Hepatic stellate cell (primary cell): Measurements from ENCODE around the gene CYP1A2.
A peak's percentile ranks its signal among the peaks of the same experiment; 100 is the strongest.
"Not testable (repeated sequence)": the region's sequence is repeated elsewhere in the genome, so short reads cannot be mapped to it uniquely, and the experiment has no call there.

Source experiments
- DNase-seq: peaks from one replicate; pipeline ENCODE4 v3.0.0; 2011; ENCODE audit warnings: low spot score

CYP1A2 gene

GRCh38 chr15:74748322-74748946, at the start of gene CYP1A2:
Gene CYP1A2 (plus strand): TSS chr15:74748845. CDS start chr15:74749739, 894 bp downstream.
- no peak for DNase-seq

DNA sequence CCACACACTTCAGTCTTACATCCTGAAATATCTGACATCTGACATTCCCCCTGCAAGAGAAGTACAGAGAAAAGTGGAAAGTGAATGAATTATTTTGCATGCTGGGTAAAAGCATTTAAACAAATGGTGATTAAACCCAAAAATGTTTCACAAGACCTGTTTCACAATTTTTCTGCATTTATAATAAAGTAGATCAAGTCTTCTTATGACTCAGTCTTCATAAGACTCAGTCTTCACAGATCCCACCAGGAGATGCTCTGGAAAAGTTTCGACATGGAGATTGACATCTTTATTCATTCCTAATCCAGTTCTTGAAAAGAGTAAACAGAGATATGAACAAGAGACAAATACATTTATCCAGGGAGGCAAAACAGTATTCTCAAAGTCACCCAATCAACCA, 39.6 kb upstream of the CYP1A2 start:
- no peak for DNase-seq

GRCh38 chr15:74709892-74710291, 38.8 kb upstream of the CYP1A2 start:
- no peak for DNase-seq

DNA sequence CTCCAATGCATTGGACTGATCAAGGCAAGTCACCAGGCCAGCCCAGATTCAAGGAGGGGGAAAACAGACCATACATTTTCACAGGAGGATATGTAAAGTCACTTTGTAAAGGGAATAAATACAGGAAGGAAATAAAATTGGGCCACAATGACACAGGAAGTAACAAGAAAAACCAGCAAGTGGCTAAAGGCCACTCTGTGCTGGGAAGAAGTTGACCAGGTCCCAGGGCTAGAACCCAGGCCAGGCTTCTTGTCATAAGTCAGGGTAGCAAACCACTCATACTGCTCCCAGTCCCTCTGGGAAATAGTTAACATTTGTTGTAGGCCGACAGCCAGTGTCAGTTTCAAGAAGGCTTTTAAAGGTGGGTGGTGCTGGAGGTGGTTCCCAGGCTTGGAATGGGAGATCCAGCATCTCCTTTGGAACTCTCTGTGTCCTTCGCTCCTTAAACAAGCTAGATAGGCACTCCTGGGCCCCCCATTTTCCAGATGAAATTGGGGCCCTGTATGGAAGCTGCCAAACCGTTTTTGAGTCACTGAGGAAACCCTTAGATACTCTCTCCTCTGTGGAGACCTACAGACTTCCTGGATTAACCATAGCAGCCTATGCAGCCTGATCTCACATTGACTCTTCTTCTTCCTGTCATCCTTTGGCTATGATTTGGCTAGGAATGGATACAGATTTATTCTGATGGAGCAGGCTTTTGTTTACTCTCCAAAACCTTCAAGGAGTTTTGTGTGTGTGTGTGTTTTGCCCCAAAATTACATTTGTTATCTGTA, 38.1 kb upstream of the CYP1A2 start:
- DNase-seq = no peak

GRCh38 chr15:74712311-74712710, 36.3 kb upstream of the CYP1A2 start:
- no peak for DNase-seq

DNA sequence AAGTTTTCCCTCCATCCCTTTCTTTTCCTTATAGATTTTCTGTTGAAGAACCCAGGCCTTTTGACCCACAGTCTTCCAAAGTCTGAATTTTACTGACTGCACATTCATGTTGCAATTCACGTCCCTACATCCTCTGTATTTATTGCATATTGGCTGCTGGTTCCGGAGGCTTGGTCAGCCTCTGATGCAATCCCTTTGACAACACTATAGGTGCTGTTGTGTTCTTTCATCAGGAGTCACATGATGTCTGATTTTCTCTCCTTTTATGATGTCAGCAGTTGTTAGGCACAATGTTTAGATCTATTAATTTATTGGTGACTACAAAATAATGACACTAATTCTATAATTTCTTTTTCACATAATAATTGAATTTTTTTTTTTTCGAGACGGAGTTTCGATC, 32.0 kb upstream of the CYP1A2 start:
- DNase-seq = no peak

DNA sequence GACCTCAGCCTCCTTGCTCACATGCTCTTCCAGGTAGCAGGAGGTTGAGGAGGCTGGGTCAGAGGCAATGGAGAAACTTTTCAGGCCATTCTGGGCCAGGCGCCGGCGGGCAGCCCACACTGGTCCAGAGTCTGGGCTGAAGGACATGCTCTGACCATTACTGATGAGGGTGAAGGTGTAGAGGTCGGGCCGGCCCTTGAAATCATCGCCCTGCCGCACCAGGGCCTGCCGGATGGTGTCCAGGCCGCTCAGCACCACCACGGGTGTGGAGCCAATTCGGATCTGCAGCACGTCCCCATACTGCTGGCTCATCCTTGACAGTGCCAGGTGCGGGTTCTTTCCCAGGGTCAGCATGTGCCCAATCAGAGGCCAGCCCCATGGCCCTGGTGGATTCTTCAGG, 26.1 kb upstream of the CYP1A2 start:
- no peak for DNase-seq

DNA sequence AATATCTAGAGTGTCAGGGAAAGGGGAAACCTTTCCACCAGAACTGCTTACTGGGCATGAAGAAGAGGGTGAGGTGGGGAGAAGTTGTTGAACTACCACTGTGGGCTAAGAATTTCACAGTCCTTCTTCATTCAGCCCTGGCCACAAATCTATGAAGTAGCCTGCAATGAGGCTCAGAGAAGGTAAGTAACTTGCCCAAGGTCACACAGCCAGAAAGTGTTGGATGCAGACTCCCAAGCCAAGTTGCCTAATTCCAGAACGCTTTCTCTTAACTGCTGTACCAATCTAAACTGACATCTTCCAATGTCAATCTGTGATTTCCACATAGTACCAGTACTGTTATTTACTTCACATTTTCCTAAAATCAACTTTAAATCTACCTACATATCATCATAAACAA, 25.5 kb upstream of the CYP1A2 start:
- no peak for DNase-seq

DNA sequence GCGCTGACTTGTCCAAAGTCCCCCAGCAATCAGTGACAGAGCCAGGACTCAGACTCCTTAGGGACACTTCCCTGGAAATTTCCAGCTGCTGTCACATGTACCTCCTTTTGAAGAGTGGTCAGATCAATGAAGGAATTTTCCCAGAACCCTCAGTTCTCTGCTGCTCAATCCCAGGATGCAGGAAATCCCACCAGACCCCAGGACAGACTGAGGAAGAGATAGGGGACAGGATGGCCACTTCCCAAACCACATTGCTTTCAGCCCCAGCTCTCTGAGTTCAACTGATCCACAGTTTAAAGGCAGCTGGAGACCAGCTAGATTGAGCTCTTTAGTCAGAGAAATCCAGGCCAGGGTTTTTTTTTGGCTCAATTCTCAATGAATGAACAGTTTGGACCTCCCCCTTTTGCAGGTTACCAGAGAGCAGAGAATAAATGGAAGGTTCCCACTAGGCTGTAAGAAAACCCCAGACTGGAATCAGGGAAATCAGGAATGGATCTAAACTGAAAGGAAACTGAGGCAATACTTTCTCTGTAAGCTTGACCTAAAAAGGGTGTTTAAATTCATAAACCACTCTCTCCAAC, 24.8 kb upstream of the CYP1A2 start:
- peak; percentile 78 for DNase-seq

DNA sequence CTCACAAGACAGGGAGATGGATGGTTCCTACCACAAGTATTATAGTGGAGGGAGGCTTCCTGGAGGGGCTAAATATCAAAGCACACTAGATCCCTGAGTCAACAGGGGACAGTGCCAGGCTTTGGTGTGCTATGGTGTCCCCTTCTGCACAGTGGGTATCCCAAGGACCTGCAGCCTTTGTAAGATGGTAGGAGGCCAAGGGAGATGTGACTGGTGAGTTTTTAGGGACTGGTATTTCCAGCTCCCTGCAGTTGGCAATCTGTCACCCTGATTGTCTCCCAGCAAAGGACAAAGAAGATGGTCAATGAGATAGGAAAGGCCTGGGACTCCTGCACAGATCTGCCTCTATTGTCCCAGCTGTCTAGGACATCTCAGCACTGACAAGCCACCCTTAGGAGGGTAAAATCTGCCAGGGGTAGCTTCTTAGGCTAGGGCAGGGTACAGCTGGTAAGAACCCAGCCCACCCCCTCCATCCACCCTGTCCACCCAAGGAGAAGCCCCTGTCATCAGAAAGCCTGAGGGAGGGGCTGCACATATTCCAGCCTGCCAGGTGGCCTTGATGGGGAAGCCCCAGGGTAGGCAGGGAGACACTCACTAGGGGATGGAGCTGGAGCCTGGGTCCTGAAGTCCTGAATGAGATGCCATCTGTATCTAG, 23.9 kb upstream of the CYP1A2 start:
- DNase-seq = no peak

- DNase-seq = no peak
Observed at GRCh38 chr15:74725225-74725774, 23.3 kb upstream of the CYP1A2 start, which contains the start of gene CYP1A1. Gene CYP1A1 (minus strand): TSS chr15:74725528. CDS start chr15:74723097, 2,431 bp downstream.

DNA sequence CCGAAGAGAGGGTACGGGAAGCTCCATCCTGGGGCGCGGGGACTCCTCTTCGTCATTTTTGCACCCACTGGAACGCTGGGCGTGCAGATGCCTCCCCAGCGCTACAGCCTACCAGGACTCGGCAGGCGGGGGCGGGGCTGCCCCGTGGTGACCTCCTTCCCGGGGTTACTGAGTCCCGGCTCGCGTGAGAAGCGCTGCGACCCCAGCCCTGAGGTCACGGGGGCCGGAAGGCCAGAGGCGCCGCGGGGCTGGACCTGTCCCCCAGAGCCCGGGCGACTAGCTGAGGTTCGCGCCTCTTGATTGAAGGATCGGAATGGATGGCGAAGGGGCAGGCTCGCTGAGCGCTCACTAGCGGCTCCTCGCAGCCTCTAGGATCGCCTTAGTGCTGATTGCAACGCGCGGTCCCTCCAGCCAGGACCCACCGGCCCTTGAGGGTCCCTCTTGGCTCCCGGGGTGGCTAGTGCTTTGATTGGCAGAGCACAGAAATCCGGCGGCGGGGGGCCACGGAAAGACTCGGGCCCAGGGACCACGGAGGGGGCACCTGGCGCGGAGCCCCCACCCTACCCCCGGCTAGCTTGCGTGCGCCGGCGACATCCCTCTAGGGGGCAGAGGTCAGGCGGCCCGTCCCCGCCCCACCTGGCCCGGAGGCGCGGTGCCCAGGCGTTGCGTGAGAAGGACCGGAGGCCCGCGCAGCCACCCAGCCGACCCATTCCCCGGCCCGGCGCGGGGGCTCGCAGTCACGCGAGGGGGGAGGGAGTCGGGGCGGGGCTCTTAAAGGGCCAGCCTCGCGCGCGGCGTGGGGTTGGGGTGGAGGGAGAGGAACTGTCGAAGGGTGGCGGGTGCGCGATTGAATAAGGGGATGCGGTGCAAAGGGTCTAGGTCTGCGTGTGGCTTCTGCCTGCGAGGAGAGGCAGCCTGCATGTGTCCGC, 22.5 kb upstream of the CYP1A2 start:
- peak; percentile 58 for DNase-seq

GRCh38 chr15:74726774-74727164, 21.9 kb upstream of the CYP1A2 start:
- no peak for DNase-seq

- no peak for DNase-seq
Observed at GRCh38 chr15:74727727-74728126, 20.9 kb upstream of the CYP1A2 start.

DNA sequence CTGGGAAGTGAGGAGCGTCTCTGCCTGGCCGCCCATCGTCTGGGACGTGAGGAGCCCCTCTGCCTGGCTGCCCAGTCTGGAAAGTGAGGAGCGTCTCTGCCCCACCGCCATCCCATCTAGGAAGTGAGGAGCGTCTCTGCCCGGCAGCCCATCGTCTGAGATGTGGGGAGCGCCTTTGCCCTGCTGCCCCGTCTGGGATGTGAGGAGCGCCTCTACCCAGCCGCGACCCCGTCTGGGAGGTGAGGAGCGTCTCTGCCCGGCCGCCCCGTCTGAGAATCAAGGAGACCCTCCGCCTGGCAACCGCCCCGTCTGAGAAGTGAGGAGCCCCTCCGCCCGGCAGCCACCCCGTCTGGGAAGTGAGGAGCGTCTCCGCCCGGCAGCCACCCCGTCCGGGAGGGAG, 19.9 kb upstream of the CYP1A2 start:
- DNase-seq = not testable (repeated sequence)

GRCh38 chr15:74729372-74729771, 19.3 kb upstream of the CYP1A2 start:
- not testable (repeated sequence) for DNase-seq

- no peak for DNase-seq
Observed at GRCh38 chr15:74730619-74731316, 17.9 kb upstream of the CYP1A2 start.

DNA sequence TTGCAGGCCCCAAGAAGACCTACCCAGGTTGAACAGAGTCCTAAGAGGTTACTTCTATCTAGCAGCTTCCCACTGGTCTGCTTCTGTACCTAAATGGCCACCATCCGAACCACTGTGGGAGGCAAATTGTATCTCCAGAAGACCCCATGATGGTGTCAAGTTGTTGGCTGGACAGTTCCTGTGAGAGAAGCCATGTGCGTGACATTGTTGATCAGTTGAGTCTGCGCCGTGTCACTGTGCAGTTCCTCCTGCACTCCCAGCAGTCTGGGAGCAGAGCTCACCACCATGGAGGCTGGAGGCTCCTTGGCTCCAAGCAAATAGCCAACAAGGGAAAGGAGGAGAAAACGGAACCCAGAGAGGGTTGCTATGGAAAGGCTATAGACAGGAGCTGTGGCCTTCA, 15.8 kb upstream of the CYP1A2 start:
- no peak for DNase-seq

- no peak for DNase-seq
Observed at GRCh38 chr15:74733269-74733668, 15.4 kb upstream of the CYP1A2 start.

DNA sequence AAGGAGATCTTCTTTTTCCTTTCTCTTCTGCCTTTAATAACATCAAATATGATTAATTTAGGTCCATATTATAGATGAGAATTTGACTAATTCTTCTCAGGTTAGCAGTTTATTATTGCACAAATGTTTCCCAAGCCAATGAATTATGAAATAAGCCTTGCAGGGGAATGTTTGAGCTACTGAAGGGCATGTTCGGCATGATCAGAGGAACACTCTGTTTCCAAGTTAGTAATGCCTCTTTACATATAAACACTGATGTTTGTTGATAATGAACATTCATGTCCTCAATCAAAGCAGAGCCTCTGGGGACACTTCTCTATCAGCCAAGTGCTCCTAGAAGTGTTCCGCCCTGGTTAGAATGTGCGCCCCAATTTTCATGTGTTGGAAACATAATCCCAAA, 13.3 kb upstream of the CYP1A2 start:
- DNase-seq = no peak

- not testable (repeated sequence) for DNase-seq
Observed at GRCh38 chr15:74738239-74738638, 10.4 kb upstream of the CYP1A2 start.
